Measurements from ENCODE around the gene TAS2R4. TPM values are rescaled to one million over a fixed set of nuclear protein-coding genes. Genes with fewer than 3 reads are reported as not detected.

The TAS2R4 gene
- total and polyA plus RNA-seq, 2 of the 8 experiments (the other 6 are each of a cell fraction or from before 2014, with no cell fraction given) = 0.88 to 1.3 TPM

DNA sequence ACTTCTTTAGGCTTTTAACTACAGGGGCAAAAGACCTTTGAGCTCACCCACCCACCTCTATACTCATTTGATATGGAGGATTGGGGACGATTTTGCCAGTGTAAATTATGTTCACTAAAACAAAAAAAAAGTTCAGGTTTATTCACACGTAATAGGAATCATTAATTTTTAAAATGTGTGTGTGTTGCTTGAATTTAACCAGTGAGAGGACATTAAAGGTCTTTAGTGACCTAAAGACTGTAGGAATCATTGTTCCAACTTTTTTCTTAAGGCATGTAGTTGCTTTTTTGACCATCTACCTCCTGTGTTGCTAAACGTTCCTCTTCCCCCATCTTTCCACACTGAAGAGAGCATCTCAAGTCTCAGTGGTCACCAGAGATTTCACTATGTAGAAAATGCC is 37.2 kb upstream of the TAS2R4 start:
- H3K23me2 ChIP-seq (ENCODE audit: low read depth, low read length) = peaks cover 2% of the 10 kb centered on the region; the same call in 1 of the 2 replicates
- H4K20me1 ChIP-seq (replicated peaks in 1 of 2; ENCODE audit: control insufficient read depth in 1 of 2, insufficient read depth in 2 of 2, low read length in 2 of 2) = peaks cover 0 to 2% of the 10 kb centered on the region in 2 experiments
- peak overlapping the region; percentile 70 to 100 (median 98) for H3K4me3 ChIP-seq (ENCODE audit: extremely low read depth in 1 of 4, insufficient read depth in 2 of 4, low read depth in 3 of 4, low read length in 4 of 4)
- H3K27ac ChIP-seq (ENCODE audit: low read depth, low read length) = no peak overlapping the region
- no peak overlapping the region for H2AK5ac ChIP-seq (ENCODE audit: low read depth, low read length)
- H3K23ac ChIP-seq (ENCODE audit: insufficient read length) = no peak overlapping the region
- no peaks in the 10 kb centered on the region for H3K27me3 ChIP-seq (replicated peaks in 1 of 4; ENCODE audit: control insufficient read depth in 3 of 4, extremely low read depth in 1 of 4, insufficient read depth in 3 of 4, low read length in 3 of 4)
- peaks cover 4% of the 10 kb centered on the region; the same call in 1 of the 2 replicates for H3K79me1 ChIP-seq (ENCODE audit: low read depth, low read length)
- no peak overlapping the region for H3K18ac ChIP-seq (ENCODE audit: extremely low read depth, low read length)
- DNase-seq (ENCODE audit: low read depth in 1 of 2, low spot score in 2 of 2) (no peak), FAIRE-seq (no peak)
- H3K4ac ChIP-seq (replicated peaks; ENCODE audit: insufficient read length, low read depth, low read length) = no peak overlapping the region
- H3K4me1 ChIP-seq (replicated peaks in 1 of 4; ENCODE audit: control insufficient read depth in 3 of 4, insufficient read depth in 4 of 4, low read length in 3 of 4) = peaks cover 0 to 6% (median 2%) of the 10 kb centered on the region in 4 experiments; a peak in 3 of 7 replicates
- no peak overlapping the region for H4K8ac ChIP-seq (ENCODE audit: extremely low read depth, insufficient read depth, low read length)
- H3K79me2 ChIP-seq (ENCODE audit: control insufficient read depth in 1 of 2, insufficient read depth in 2 of 2, low read length in 2 of 2) = peaks cover 4 to 39% of the 10 kb centered on the region in 2 experiments
- POLR2A ChIA-PET (ENCODE audit: partially characterized antibody) = interaction anchor here (0.8 to 3.3 kb wide), 11 partner anchors 8 to 49 kb away, joined by 3 to 21 read pairs (median 7); partner anchors contain the start of gene DENND11
- H3K9ac ChIP-seq (replicated peaks in 1 of 4; ENCODE audit: extremely low read depth in 1 of 4, low read depth in 3 of 4, low read length in 3 of 4) = peak overlapping the region in 2 of 4 experiments; percentile 75 to 98; a peak in 6 of 7 replicates
- CTCF ChIA-PET (ENCODE audit: partially characterized antibody) = interaction anchor here (0.6 to 2.0 kb wide), 13 partner anchors 10 to 45 kb away, joined by 3 to 16 read pairs (median 5); partner anchors contain the start of genes TAS2R3 and WEE2
- 59% methylated on average over 3 of the region's 3 CpGs; no CpG with 5 or more reads in 1 of the 2 experiments for WGBS, 2 experiments (ENCODE audit: extremely low coverage in 1 of 2, insufficient coverage in 1 of 2, insufficient read length in 1 of 2, insufficient replicate concordance in 2 of 2, low coverage in 1 of 2, low lambda C conversion rate in 2 of 2, missing lambda C conversion rate in 1 of 2)
- H3K14ac ChIP-seq (ENCODE audit: insufficient read length) = no peak overlapping the region
- no peak overlapping the region for H2BK20ac ChIP-seq (ENCODE audit: low read length)
- H2BK12ac ChIP-seq (ENCODE audit: low read depth, low read length) = no peak overlapping the region
- no peak overlapping the region for H2BK120ac ChIP-seq (replicated peaks; ENCODE audit: low read depth, low read length)
- no peaks in the 10 kb centered on the region for H3K9me3 ChIP-seq (ENCODE audit: insufficient read depth in 2 of 2, low read depth in 1 of 2, low read length in 1 of 2)
- no peak overlapping the region for H4K91ac ChIP-seq (replicated peaks; ENCODE audit: insufficient read length, low read length)
- no peak overlapping the region for H4K5ac ChIP-seq (ENCODE audit: insufficient read length, low read depth, low read length)
- H3K4me2 ChIP-seq (ENCODE audit: insufficient read depth in 1 of 2, low read depth in 2 of 2, low read length in 2 of 2) = peak overlapping the region; percentile 69 to 70
- no peak overlapping the region for H2BK15ac ChIP-seq (ENCODE audit: low read length)
- H2BK5ac ChIP-seq (ENCODE audit: low read depth, low read length) = no peak overlapping the region
- TF ChIP-seq CBX8 (IDR thresholded peaks at IDR 0.05; ENCODE audit: borderline replicate concordance, low read depth, low read length) (no peak), CHD1 (IDR thresholded peaks at IDR 0.05; ENCODE audit: low read depth, low read length) (no peak), CREB1 (IDR thresholded peaks at IDR 0.05) (no peak), POLR2A (IDR thresholded peaks at IDR 0.05; ENCODE audit: control extremely low read depth in 1 of 2, low read depth in 2 of 2, low read length in 2 of 2) (peak in 1 of 2 experiments; percentile 33; a peak in 1 of 3 replicates), JUND (IDR thresholded peaks at IDR 0.05; ENCODE audit: low read length) (no peak), RNF2 (IDR thresholded peaks at IDR 0.05; ENCODE audit: borderline replicate concordance, low read depth, low read length, missing control alignments, poor library complexity, severe bottlenecking) (no peak), HDAC6 (IDR thresholded peaks at IDR 0.05; ENCODE audit: low read depth, low read length) (no peak)
- no peak overlapping the region for H3K56ac ChIP-seq (replicated peaks; ENCODE audit: insufficient read length, low read depth, low read length)
- peaks cover 17 to 48% (median 32%) of the 10 kb centered on the region in 4 experiments for H3K36me3 ChIP-seq (ENCODE audit: control insufficient read depth in 2 of 4, insufficient read depth in 4 of 4, low read length in 3 of 4)
- no peak overlapping the region for H2AFZ ChIP-seq (ENCODE audit: low read length)
